ENCODE data around the gene ADGRB3.

DNA sequence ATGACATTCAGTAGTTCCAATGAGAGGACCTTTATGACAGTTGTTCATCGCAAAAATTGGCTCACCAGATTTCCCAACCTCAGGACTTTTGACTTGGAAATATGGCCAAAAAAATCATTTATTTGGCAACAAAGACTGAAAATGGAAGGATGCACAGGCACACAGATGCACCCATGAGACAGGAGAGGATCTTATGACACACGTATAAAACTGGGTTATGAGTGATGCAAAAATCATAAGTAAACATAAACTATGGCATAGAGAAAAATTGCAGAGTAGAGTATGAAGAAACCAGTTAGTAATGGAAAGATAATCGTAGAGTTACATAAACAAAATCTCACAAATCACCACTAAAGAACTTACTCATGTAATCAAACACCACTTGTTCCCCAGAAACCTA is 546.9 kb downstream of the ADGRB3 start:
- TF ChIP-seq, protein P1, sequence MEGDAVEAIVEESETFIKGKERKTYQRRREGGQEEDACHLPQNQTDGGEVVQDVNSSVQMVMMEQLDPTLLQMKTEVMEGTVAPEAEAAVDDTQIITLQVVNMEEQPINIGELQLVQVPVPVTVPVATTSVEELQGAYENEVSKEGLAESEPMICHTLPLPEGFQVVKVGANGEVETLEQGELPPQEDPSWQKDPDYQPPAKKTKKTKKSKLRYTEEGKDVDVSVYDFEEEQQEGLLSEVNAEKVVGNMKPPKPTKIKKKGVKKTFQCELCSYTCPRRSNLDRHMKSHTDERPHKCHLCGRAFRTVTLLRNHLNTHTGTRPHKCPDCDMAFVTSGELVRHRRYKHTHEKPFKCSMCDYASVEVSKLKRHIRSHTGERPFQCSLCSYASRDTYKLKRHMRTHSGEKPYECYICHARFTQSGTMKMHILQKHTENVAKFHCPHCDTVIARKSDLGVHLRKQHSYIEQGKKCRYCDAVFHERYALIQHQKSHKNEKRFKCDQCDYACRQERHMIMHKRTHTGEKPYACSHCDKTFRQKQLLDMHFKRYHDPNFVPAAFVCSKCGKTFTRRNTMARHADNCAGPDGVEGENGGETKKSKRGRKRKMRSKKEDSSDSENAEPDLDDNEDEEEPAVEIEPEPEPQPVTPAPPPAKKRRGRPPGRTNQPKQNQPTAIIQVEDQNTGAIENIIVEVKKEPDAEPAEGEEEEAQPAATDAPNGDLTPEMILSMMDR (IDR thresholded peaks at IDR 0.05), result no peak
- TF ChIP-seq POLR2A (IDR thresholded peaks at IDR 0.05) (no peak), POLR2AphosphoS5 (IDR thresholded peaks at IDR 0.05) (no peak), EP300 (IDR thresholded peaks at IDR 0.05) (no peak)
